Effector memory CD4-positive, alpha-beta T cell (primary cell): Measurements from ENCODE around the gene TRIM39.

Experiments
- DNase-seq, 3 donors: peaks; one replicate each; pipeline ENCODE4 v3.0.0-alpha.2; 2020
- H3K27ac ChIP-seq: 2 replicates; pipeline ENCODE4 v1.7.0; 2013; ENCODE audit warnings: mild to moderate bottlenecking, low read length, moderate library complexity; ENCODE audit not compliant: insufficient read depth, poor library complexity, severe bottlenecking
- H3K27me3 ChIP-seq: replicated peaks from 2 replicates; pipeline ENCODE4 v1.7.0; 2013; ENCODE audit warnings: mild to moderate bottlenecking, low read length; ENCODE audit not compliant: insufficient read depth, control insufficient read depth, poor library complexity, severe bottlenecking
- H3K36me3 ChIP-seq: 2 replicates; pipeline ENCODE4 v1.7.0; 2013; ENCODE audit warnings: mild to moderate bottlenecking, low read length, moderate library complexity; ENCODE audit not compliant: control insufficient read depth, insufficient read depth
- H3K4me1 ChIP-seq: 2 replicates; pipeline ENCODE4 v1.7.0; 2013; ENCODE audit warnings: low read length, mild to moderate bottlenecking; ENCODE audit not compliant: control insufficient read depth, insufficient read depth, poor library complexity, severe bottlenecking
- H3K4me3 ChIP-seq: 2 replicates; pipeline ENCODE4 v1.7.0; 2013; ENCODE audit warnings: low read length, low read depth, mild to moderate bottlenecking; ENCODE audit not compliant: insufficient read depth, poor library complexity, severe bottlenecking
- H3K9me3 ChIP-seq: 2 replicates; pipeline ENCODE4 v1.7.0; 2013; ENCODE audit warnings: mild to moderate bottlenecking, low read length, moderate library complexity; ENCODE audit not compliant: control insufficient read depth

Gene TRIM39

GRCh38 chr6:30325873-30326525, 728 bp upstream of the TRIM39 start:
- peak overlapping the region; percentile 99 for H3K27ac ChIP-seq
- H3K27me3 ChIP-seq, result no peaks in the 10 kb centered on the region
- peak overlapping the region; percentile 85 for H3K4me3 ChIP-seq
- H3K9me3 ChIP-seq, result no peaks in the 10 kb centered on the region
- H3K4me1 ChIP-seq, result peaks cover 26% of the 10 kb centered on the region
- peak; percentile 66 to 79 (median 68) for DNase-seq
- peaks cover 18% of the 10 kb centered on the region for H3K36me3 ChIP-seq

GRCh38 chr6:30327232-30327746, 562 bp downstream of the TRIM39 start:
- peak overlapping the region; percentile 85 for H3K4me3 ChIP-seq
- H3K27me3 ChIP-seq, result no peaks in the 10 kb centered on the region
- no peaks in the 10 kb centered on the region for H3K9me3 ChIP-seq
- H3K36me3 ChIP-seq, result peaks cover 28% of the 10 kb centered on the region
- DNase-seq, result no peak
- H3K27ac ChIP-seq, result peak overlapping the region; percentile 99
- peaks cover 26% of the 10 kb centered on the region for H3K4me1 ChIP-seq

GRCh38 chr6:30328397-30328796, 1.7 kb downstream of the TRIM39 start:
- no peak for DNase-seq
- H3K27me3 ChIP-seq, result no peaks in the 10 kb centered on the region
- H3K4me1 ChIP-seq, result peaks cover 26% of the 10 kb centered on the region
- H3K36me3 ChIP-seq, result peaks cover 28% of the 10 kb centered on the region
- H3K4me3 ChIP-seq, result no peak overlapping the region
- H3K9me3 ChIP-seq, result no peaks in the 10 kb centered on the region
- H3K27ac ChIP-seq, result no peak overlapping the region

GRCh38 chr6:30329331-30329730, 2.6 kb downstream of the TRIM39 start:
- H3K36me3 ChIP-seq, result peaks cover 36% of the 10 kb centered on the region
- no peaks in the 10 kb centered on the region for H3K27me3 ChIP-seq
- peaks cover 22% of the 10 kb centered on the region for H3K4me1 ChIP-seq
- no peak overlapping the region for H3K27ac ChIP-seq
- no peak overlapping the region for H3K4me3 ChIP-seq
- no peak for DNase-seq
- H3K9me3 ChIP-seq, result no peaks in the 10 kb centered on the region

- H3K27me3 ChIP-seq, result no peaks in the 10 kb centered on the region
- H3K36me3 ChIP-seq, result peaks cover 52% of the 10 kb centered on the region
- H3K27ac ChIP-seq, result no peak overlapping the region
- no peaks in the 10 kb centered on the region for H3K9me3 ChIP-seq
- no peak overlapping the region for H3K4me3 ChIP-seq
- DNase-seq, result no peak
- H3K4me1 ChIP-seq, result peaks cover 6% of the 10 kb centered on the region
Observed at GRCh38 chr6:30331981-30332380, 5.3 kb downstream of the TRIM39 start.

- H3K9me3 ChIP-seq, result no peaks in the 10 kb centered on the region
- no peak overlapping the region for H3K4me3 ChIP-seq
- no peaks in the 10 kb centered on the region for H3K4me1 ChIP-seq
- H3K27me3 ChIP-seq, result no peaks in the 10 kb centered on the region
- H3K36me3 ChIP-seq, result peaks cover 65% of the 10 kb centered on the region
- no peak for DNase-seq
- H3K27ac ChIP-seq, result no peak overlapping the region
Observed at GRCh38 chr6:30334075-30334783, 7.5 kb downstream of the TRIM39 start.

- Histone ChIP-seq H3K4me3 (no peak overlapping the region), H3K27me3 (no peaks in the 10 kb centered on the region), H3K27ac (no peak overlapping the region), H3K4me1 (no peaks in the 10 kb centered on the region), H3K36me3 (peaks cover 49% of the 10 kb centered on the region), H3K9me3 (no peaks in the 10 kb centered on the region)
- DNase-seq, result no peak
Observed at GRCh38 chr6:30340589-30341054, 13.9 kb downstream of the TRIM39 start.

- H3K9me3 ChIP-seq, result no peaks in the 10 kb centered on the region
- H3K36me3 ChIP-seq, result peaks cover 43% of the 10 kb centered on the region
- no peak overlapping the region for H3K27ac ChIP-seq
- DNase-seq, result no peak
- no peak overlapping the region for H3K4me3 ChIP-seq
- no peaks in the 10 kb centered on the region for H3K4me1 ChIP-seq
- no peaks in the 10 kb centered on the region for H3K27me3 ChIP-seq
Observed at GRCh38 chr6:30341218-30341617, 14.5 kb downstream of the TRIM39 start.

- no peak for DNase-seq
- Histone ChIP-seq H3K4me3 (no peak overlapping the region), H3K4me1 (no peaks in the 10 kb centered on the region), H3K27me3 (no peaks in the 10 kb centered on the region), H3K27ac (no peak overlapping the region), H3K36me3 (peaks cover 40% of the 10 kb centered on the region), H3K9me3 (no peaks in the 10 kb centered on the region)
Observed at GRCh38 chr6:30341728-30342127, 15.0 kb downstream of the TRIM39 start.

GRCh38 chr6:30344191-30344867, 17.6 kb downstream of the TRIM39 start:
- no peak overlapping the region for H3K27ac ChIP-seq
- no peaks in the 10 kb centered on the region for H3K9me3 ChIP-seq
- H3K36me3 ChIP-seq, result peaks cover 25% of the 10 kb centered on the region
- no peak for DNase-seq
- H3K27me3 ChIP-seq, result no peaks in the 10 kb centered on the region
- H3K4me3 ChIP-seq, result no peak overlapping the region
- H3K4me1 ChIP-seq, result no peaks in the 10 kb centered on the region
